Measurements from ENCODE around the gene HAND2.

The HAND2 gene

DNA sequence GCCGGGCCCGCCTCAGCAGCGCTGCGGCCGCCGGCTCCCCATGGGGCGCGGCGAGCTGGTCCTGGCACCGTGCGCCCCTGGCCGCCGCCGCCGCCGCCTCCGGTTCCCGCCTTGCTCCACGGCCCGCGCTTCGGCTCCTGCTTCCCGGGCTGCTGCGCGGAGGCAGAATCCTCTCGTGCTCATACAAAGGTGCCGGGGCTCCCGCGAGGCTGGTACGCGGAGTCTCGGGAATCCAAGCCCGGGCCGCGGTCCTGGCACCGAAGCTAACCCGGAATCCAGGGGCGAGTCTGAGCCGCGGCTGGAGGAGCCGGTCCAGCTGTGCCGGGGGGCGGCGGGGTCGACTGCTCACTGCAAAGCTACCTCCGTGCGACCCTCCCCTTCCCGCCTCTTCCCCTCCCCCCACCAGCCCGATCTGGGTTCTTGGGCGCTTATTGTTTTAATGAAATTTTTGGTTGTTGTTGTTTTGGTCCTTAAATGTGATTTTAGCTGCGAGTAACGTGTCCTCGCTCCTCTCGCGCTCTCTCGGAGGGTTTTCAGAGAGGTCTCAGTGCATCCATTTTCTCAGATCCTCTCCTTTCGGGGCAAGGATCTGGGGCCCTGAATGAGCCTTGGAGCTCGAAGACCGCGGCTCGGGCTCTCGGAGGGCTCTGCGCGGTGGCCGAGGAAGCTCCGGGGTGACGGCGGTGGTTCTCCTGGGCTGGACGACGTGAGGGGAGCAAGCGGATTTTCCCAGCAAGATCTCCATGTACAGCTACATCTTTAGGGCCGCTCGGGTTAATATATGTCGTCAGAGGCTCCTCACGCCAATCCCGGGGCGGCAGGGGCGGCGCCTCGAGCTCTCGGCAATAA, at the start of gene HAND2:
Gene HAND2, minus strand, starts transcription at position 753 of the 849 bp plus-strand sequence. CDS start 940 bp downstream, outside the sequence.
- Histone ChIP-seq H3K27ac (ENCODE audit: low read length) (no peak within 1 kb of the TSS), H3K36me3 (ENCODE audit: insufficient read depth, low read depth, low read length) (no peaks in the 10 kb centered on the region), H3K4me3 (ENCODE audit: low read length) (peak within 1 kb of the TSS; percentile 55), H3K9me3 (ENCODE audit: insufficient read depth, low read depth, low read length) (peaks cover 23% of the 10 kb centered on the region; the same call in 1 of the 2 replicates), H3K9ac (ENCODE audit: low read depth, low read length) (no peak within 1 kb of the TSS), H3K4me1 (ENCODE audit: insufficient read depth, low read length) (peaks cover 10% of the 10 kb centered on the region; the same call in 1 of the 2 replicates), H3K27me3 (ENCODE audit: insufficient read depth, low read length) (peaks cover 98% of the 10 kb centered on the region)

- Histone ChIP-seq H3K4me1 (ENCODE audit: insufficient read depth, low read length) (no peaks in the 10 kb centered on the region), H3K36me3 (ENCODE audit: insufficient read depth, low read depth, low read length) (no peaks in the 10 kb centered on the region), H3K9ac (ENCODE audit: low read depth, low read length) (no peak overlapping the region), H3K4me3 (ENCODE audit: low read length) (no peak overlapping the region), H3K27me3 (ENCODE audit: insufficient read depth, low read length) (no peaks in the 10 kb centered on the region), H3K9me3 (ENCODE audit: insufficient read depth, low read depth, low read length) (no peaks in the 10 kb centered on the region), H3K27ac (ENCODE audit: low read length) (no peak overlapping the region)
Measured at GRCh38 chr4:173578956-173579355, 48.9 kb upstream of the HAND2 start.

- Histone ChIP-seq H3K9ac (ENCODE audit: low read depth, low read length) (no peak overlapping the region), H3K4me3 (ENCODE audit: low read length) (no peak overlapping the region), H3K27ac (ENCODE audit: low read length) (no peak overlapping the region), H3K36me3 (ENCODE audit: insufficient read depth, low read depth, low read length) (no peaks in the 10 kb centered on the region), H3K9me3 (ENCODE audit: insufficient read depth, low read depth, low read length) (no peaks in the 10 kb centered on the region), H3K27me3 (ENCODE audit: insufficient read depth, low read length) (no peaks in the 10 kb centered on the region), H3K4me1 (ENCODE audit: insufficient read depth, low read length) (no peaks in the 10 kb centered on the region)
Measured at GRCh38 chr4:173577963-173578362, 47.9 kb upstream of the HAND2 start.

DNA sequence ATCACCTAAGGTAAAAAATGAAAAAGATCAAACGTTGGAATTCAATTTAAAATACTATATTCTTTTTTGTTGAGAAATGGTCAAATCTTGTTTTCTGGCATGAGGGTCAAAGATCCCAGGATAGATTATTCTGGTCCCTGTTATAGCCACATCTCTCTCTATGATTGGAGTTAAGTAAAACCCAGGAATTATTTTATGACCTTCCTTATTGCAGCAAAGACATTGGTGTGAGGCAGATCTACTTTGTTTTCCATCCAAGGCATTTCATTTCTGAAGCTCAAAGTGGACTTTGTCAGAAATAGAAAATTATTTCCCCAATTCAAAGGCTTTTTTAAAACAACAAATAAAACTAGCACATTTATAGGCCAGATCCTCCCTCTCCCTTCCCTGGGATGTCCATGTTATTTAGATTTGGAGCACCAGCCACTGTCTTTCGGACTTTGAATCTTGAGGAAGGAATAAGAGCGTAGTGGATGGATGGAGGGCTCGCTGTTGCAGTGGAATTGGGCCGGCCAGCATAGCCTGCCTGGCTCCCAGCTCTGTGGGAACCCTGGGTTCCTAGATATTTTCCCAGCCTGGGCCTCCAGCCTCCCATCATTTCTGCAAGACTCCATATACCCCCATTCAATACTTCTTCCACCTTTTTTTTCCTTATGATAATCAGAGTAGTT, 45.6 kb upstream of the HAND2 start:
- no peaks in the 10 kb centered on the region for H3K9me3 ChIP-seq (ENCODE audit: insufficient read depth, low read depth, low read length)
- no peaks in the 10 kb centered on the region for H3K27me3 ChIP-seq (ENCODE audit: insufficient read depth, low read length)
- no peak overlapping the region for H3K27ac ChIP-seq (ENCODE audit: low read length)
- H3K4me3 ChIP-seq (ENCODE audit: low read length), result no peak overlapping the region
- no peaks in the 10 kb centered on the region for H3K36me3 ChIP-seq (ENCODE audit: insufficient read depth, low read depth, low read length)
- no peak overlapping the region for H3K9ac ChIP-seq (ENCODE audit: low read depth, low read length)
- H3K4me1 ChIP-seq (ENCODE audit: insufficient read depth, low read length), result no peaks in the 10 kb centered on the region

- Histone ChIP-seq H3K9me3 (ENCODE audit: insufficient read depth, low read depth, low read length) (no peaks in the 10 kb centered on the region), H3K27me3 (ENCODE audit: insufficient read depth, low read length) (no peaks in the 10 kb centered on the region), H3K27ac (ENCODE audit: low read length) (no peak overlapping the region), H3K9ac (ENCODE audit: low read depth, low read length) (no peak overlapping the region), H3K36me3 (ENCODE audit: insufficient read depth, low read depth, low read length) (no peaks in the 10 kb centered on the region), H3K4me1 (ENCODE audit: insufficient read depth, low read length) (no peaks in the 10 kb centered on the region), H3K4me3 (ENCODE audit: low read length) (no peak overlapping the region)
Measured at GRCh38 chr4:173573725-173574124, 43.7 kb upstream of the HAND2 start.

DNA sequence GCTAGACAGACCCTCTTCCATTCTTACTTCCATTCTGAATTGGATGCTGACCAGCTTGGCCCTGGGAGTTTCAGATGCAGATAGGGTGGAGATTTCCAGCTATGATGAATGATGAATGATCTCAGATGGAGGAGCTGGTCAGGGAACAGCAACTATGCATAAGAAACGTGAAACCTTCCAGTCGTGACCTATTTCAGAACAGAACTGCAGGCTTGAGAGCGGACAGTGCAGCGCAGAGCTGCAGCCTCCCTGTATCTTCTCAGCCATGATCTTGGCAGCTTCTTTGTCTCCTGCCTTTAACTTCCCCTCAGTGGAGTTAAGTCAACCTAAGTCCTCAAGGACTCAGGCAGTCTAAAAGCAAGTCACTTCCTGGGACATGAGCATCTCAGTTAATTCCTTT, 43.3 kb upstream of the HAND2 start:
- Histone ChIP-seq H3K27ac (ENCODE audit: low read length) (no peak overlapping the region), H3K36me3 (ENCODE audit: insufficient read depth, low read depth, low read length) (no peaks in the 10 kb centered on the region), H3K9me3 (ENCODE audit: insufficient read depth, low read depth, low read length) (no peaks in the 10 kb centered on the region), H3K4me1 (ENCODE audit: insufficient read depth, low read length) (no peaks in the 10 kb centered on the region), H3K4me3 (ENCODE audit: low read length) (no peak overlapping the region), H3K27me3 (ENCODE audit: insufficient read depth, low read length) (no peaks in the 10 kb centered on the region), H3K9ac (ENCODE audit: low read depth, low read length) (no peak overlapping the region)

GRCh38 chr4:173572493-173573129, 42.6 kb upstream of the HAND2 start:
- Histone ChIP-seq H3K9ac (ENCODE audit: low read depth, low read length) (no peak overlapping the region), H3K36me3 (ENCODE audit: insufficient read depth, low read depth, low read length) (no peaks in the 10 kb centered on the region), H3K27ac (ENCODE audit: low read length) (no peak overlapping the region), H3K27me3 (ENCODE audit: insufficient read depth, low read length) (no peaks in the 10 kb centered on the region), H3K4me3 (ENCODE audit: low read length) (no peak overlapping the region), H3K9me3 (ENCODE audit: insufficient read depth, low read depth, low read length) (no peaks in the 10 kb centered on the region), H3K4me1 (ENCODE audit: insufficient read depth, low read length) (no peaks in the 10 kb centered on the region)

- no peak overlapping the region for H3K4me3 ChIP-seq (ENCODE audit: low read length)
Measured at GRCh38 chr4:173571620-173572019, 41.6 kb upstream of the HAND2 start.

GRCh38 chr4:173565281-173565680, 35.3 kb upstream of the HAND2 start:
- no peaks in the 10 kb centered on the region for H3K27me3 ChIP-seq (ENCODE audit: insufficient read depth, low read length)
- H3K27ac ChIP-seq (ENCODE audit: low read length), result no peak overlapping the region
- no peaks in the 10 kb centered on the region for H3K9me3 ChIP-seq (ENCODE audit: insufficient read depth, low read depth, low read length)
- no peak overlapping the region for H3K9ac ChIP-seq (ENCODE audit: low read depth, low read length)
- H3K4me3 ChIP-seq (ENCODE audit: low read length), result no peak overlapping the region
- no peaks in the 10 kb centered on the region for H3K36me3 ChIP-seq (ENCODE audit: insufficient read depth, low read depth, low read length)
- H3K4me1 ChIP-seq (ENCODE audit: insufficient read depth, low read length), result no peaks in the 10 kb centered on the region

More at GRCh38 chr4:173571620-173572019, 41.6 kb upstream of the HAND2 start:
- Histone ChIP-seq H3K36me3 (ENCODE audit: insufficient read depth, low read depth, low read length) (no peaks in the 10 kb centered on the region), H3K27me3 (ENCODE audit: insufficient read depth, low read length) (no peaks in the 10 kb centered on the region), H3K9me3 (ENCODE audit: insufficient read depth, low read depth, low read length) (no peaks in the 10 kb centered on the region), H3K9ac (ENCODE audit: low read depth, low read length) (no peak overlapping the region), H3K27ac (ENCODE audit: low read length) (no peak overlapping the region), H3K4me1 (ENCODE audit: insufficient read depth, low read length) (no peaks in the 10 kb centered on the region)

- Histone ChIP-seq H3K27ac (ENCODE audit: low read length) (no peak overlapping the region), H3K27me3 (ENCODE audit: insufficient read depth, low read length) (no peaks in the 10 kb centered on the region), H3K9ac (ENCODE audit: low read depth, low read length) (no peak overlapping the region), H3K4me3 (ENCODE audit: low read length) (no peak overlapping the region), H3K4me1 (ENCODE audit: insufficient read depth, low read length) (no peaks in the 10 kb centered on the region), H3K36me3 (ENCODE audit: insufficient read depth, low read depth, low read length) (no peaks in the 10 kb centered on the region), H3K9me3 (ENCODE audit: insufficient read depth, low read depth, low read length) (no peaks in the 10 kb centered on the region)
Measured at GRCh38 chr4:173564461-173564860, 34.4 kb upstream of the HAND2 start.

- Histone ChIP-seq H3K4me3 (ENCODE audit: low read length) (no peak overlapping the region), H3K27ac (ENCODE audit: low read length) (no peak overlapping the region), H3K36me3 (ENCODE audit: insufficient read depth, low read depth, low read length) (no peaks in the 10 kb centered on the region), H3K4me1 (ENCODE audit: insufficient read depth, low read length) (0 out of 2 replicates have a peak, but pooled peaks cover 2% of the 10 kb centered on the region), H3K9ac (ENCODE audit: low read depth, low read length) (no peak overlapping the region), H3K27me3 (ENCODE audit: insufficient read depth, low read length) (no peaks in the 10 kb centered on the region), H3K9me3 (ENCODE audit: insufficient read depth, low read depth, low read length) (no peaks in the 10 kb centered on the region)
Measured at GRCh38 chr4:173560896-173561295, 30.9 kb upstream of the HAND2 start.

Data from iPS-20b (cell line).